Caco-2 (cell line): ENCODE measurements around the gene DDOST. TPM values are rescaled to one million over a fixed set of nuclear protein-coding genes. Genes with fewer than 3 reads are reported as not detected.

Experiments
- BruUV-seq: library from RNA; stranded (reverse); fragments of 400-500 nt; replicated peaks from 2 replicates; lab custom pipeline; 2021; lab: Mats Ljungman, UMichigan
- CTCF ChIA-PET: fragments of 300-600 bp; sonication (Branson Sonifier 250); formaldehyde crosslinking; loops from one replicate; lab custom pipeline; 2022; ENCODE audit warnings: antibody characterized with exemption; lab: Charles Lee
- POLR2A ChIA-PET: fragments of 300-600 bp; sonication (Branson Sonifier 250); formaldehyde crosslinking; loops from one replicate; lab custom pipeline; 2022; ENCODE audit warnings: antibody characterized with exemption; lab: Charles Lee
- DNase-seq, 2 experiments: peaks; one replicate each; pipeline versions ENCODE4 v3.0.0 to v3.0.0-alpha.2; 2020 to 2022
- H3K27me3 ChIP-seq: replicated peaks from 2 replicates; pipeline ENCODE4 v1.6.0; 2011; ENCODE audit warnings: low read length; ENCODE audit not compliant: control insufficient read depth, insufficient read depth
- H3K36me3 ChIP-seq: 2 replicates; pipeline ENCODE4 v1.5.1; 2011; ENCODE audit warnings: low read length; ENCODE audit not compliant: control insufficient read depth, insufficient read depth
- H3K4me1 ChIP-seq: fragments of 250-450 bp; sonication (Bioruptor Pico); 2 replicates; pipeline ENCODE4 v1.5.1; 2020; ENCODE audit warnings: mild to moderate bottlenecking
- H3K4me3 ChIP-seq: 2 replicates; pipeline ENCODE4 v1.5.1; 2011; ENCODE audit warnings: low read depth, mild to moderate bottlenecking, control low read depth, low read length
- H3K9me3 ChIP-seq: fragments of 250-450 bp; sonication (Bioruptor Pico); 2 replicates; pipeline ENCODE4 v1.5.1; 2020; ENCODE audit warnings: mild to moderate bottlenecking, moderate library complexity
- H3K27ac Mint-ChIP-seq: one replicate; pipeline ENCODE4 v1.8.0; 2022; ENCODE audit warnings: mixed read lengths; ENCODE audit not compliant: unreplicated experiment
- H3K27me3 Mint-ChIP-seq: one replicate; pipeline ENCODE4 v1.8.0; 2022; ENCODE audit warnings: mixed read lengths; ENCODE audit not compliant: insufficient read depth, unreplicated experiment
- H3K36me3 Mint-ChIP-seq: one replicate; pipeline ENCODE4 v1.8.0; 2022; ENCODE audit warnings: mild to moderate bottlenecking, mixed read lengths; ENCODE audit not compliant: insufficient read depth, unreplicated experiment
- H3K4me1 Mint-ChIP-seq: one replicate; pipeline ENCODE4 v1.8.0; 2022; ENCODE audit warnings: low read depth, mixed read lengths; ENCODE audit not compliant: unreplicated experiment
- H3K4me3 Mint-ChIP-seq: one replicate; pipeline ENCODE4 v1.8.0; 2022; ENCODE audit warnings: mild to moderate bottlenecking, moderate library complexity, mixed read lengths; ENCODE audit not compliant: unreplicated experiment
- H3K9me3 Mint-ChIP-seq: one replicate; pipeline ENCODE4 v1.8.0; 2022; ENCODE audit warnings: mixed read lengths; ENCODE audit not compliant: unreplicated experiment
- intact Hi-C: fragments of 100-400 bp; cut with micrococcal nuclease; formaldehyde crosslinking; loops from one replicate; pipeline ENCODE4 v1.10.0; 2022; ENCODE audit not compliant: unreplicated experiment
- total RNA-seq: library from RNA; stranded (reverse); gene quantifications from 2 replicates; pipeline ENCODE4 v1.2.3, GENCODE V29; 2022
- TF ChIP-seq, protein P1 (sequence below), 2 experiments: fragments of 200-600 bp in 1 of 2; IDR thresholded peaks; 1 replicate in 1 of 2; 2 replicates in 1 of 2; pipeline versions ENCODE4 v1.5.1 to v1.8.0; 2011 to 2022; ENCODE audit warnings: antibody characterized with exemption in 1 of 2, control low read depth in 1 of 2, inconsistent platforms in 1 of 2, low read depth in 1 of 2, low read length in 1 of 2, mild to moderate bottlenecking in 1 of 2, moderate library complexity in 1 of 2; ENCODE audit not compliant: insufficient read depth in 1 of 2, severe bottlenecking in 1 of 2, unreplicated experiment in 1 of 2

DDOST gene
- total RNA-seq, 1 experiment from 2014 or later = 339 TPM

DNA sequence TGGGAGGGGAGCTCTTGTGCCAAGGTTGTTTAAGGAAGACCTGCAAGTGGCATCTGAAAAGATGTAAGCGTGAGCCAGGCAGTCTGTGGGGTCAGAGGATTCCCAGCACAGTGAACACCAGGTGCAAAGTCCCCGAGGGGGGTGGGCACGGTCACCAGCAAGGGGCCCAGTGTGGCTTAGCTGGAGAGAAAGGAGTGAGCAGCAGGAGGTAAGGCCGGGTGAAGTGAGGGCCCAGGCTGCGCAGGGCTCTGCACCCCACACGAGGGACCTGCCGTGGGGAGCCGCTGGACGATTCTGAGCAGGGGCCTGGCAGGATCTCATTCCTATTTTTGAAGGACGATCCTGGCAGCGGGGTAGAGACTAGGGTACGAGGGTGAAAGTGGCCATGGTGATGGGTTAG lies 4.1 kb downstream of the DDOST start:
- intact Hi-C loops = no loop called here
- CTCF ChIA-PET = no interaction called here
- Mint-ChIP-seq H3K4me1 (peaks cover 12% of the 10 kb centered on the region), H3K4me3 (no peak overlapping the region), H3K27me3 (no peaks in the 10 kb centered on the region), H3K27ac (no peak overlapping the region), H3K9me3 (no peaks in the 10 kb centered on the region), H3K36me3 (peaks cover 73% of the 10 kb centered on the region)
- Histone ChIP-seq H3K4me3 (no peak overlapping the region), H3K9me3 (no peaks in the 10 kb centered on the region), H3K36me3 (peaks cover 1% of the 10 kb centered on the region; the same call in 1 of the 2 replicates), H3K27me3 (no peaks in the 10 kb centered on the region), H3K4me1 (no peaks in the 10 kb centered on the region)
- BruUV-seq = no TSS peak
- POLR2A ChIA-PET = interaction anchor here (0.6 kb wide), 1 partner anchor 119 kb away, joined by 3 read pairs; no protein-coding TSS in a partner anchor
- TF ChIP-seq, protein P1, sequence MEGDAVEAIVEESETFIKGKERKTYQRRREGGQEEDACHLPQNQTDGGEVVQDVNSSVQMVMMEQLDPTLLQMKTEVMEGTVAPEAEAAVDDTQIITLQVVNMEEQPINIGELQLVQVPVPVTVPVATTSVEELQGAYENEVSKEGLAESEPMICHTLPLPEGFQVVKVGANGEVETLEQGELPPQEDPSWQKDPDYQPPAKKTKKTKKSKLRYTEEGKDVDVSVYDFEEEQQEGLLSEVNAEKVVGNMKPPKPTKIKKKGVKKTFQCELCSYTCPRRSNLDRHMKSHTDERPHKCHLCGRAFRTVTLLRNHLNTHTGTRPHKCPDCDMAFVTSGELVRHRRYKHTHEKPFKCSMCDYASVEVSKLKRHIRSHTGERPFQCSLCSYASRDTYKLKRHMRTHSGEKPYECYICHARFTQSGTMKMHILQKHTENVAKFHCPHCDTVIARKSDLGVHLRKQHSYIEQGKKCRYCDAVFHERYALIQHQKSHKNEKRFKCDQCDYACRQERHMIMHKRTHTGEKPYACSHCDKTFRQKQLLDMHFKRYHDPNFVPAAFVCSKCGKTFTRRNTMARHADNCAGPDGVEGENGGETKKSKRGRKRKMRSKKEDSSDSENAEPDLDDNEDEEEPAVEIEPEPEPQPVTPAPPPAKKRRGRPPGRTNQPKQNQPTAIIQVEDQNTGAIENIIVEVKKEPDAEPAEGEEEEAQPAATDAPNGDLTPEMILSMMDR (IDR thresholded peaks at IDR 0.05; ENCODE audit: insufficient read depth in 1 of 2, low read depth in 1 of 2, low read length in 1 of 2, severe bottlenecking in 1 of 2, unreplicated experiment in 1 of 2) = no peak
- no peak for DNase-seq

DNA sequence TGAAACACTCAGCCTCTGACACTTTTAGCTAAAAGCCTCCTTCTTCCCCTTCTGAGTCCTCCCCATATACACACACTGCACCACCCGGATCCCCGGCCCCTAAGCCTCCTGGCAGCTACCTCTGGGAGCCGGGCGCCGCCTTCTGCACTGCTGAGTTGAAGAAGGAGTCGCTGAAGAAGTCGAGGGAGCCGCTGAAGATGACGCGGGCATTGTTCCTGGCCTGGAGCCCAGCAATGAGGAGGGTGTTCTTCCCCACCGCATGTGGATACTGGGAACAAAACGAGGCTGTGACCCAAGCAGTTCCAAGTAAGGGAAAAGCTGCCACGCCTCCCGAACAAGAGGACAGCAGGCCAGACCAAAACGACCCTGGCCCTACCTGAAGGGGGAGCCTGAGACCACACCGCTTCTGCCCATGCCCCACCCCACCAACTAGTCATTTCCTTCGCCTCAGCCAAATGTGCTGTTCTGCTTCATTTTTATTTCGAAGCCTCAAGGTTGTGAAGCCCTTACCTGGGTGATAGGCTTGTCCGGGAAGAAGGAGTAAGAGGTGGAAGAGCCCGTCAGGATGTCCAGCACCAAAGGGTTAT lies 7.0 kb downstream of the DDOST start:
- no peaks in the 10 kb centered on the region for H3K9me3 ChIP-seq
- no TSS peak for BruUV-seq
- H3K36me3 Mint-ChIP-seq = peaks cover 73% of the 10 kb centered on the region
- no peaks in the 10 kb centered on the region for H3K27me3 ChIP-seq
- peaks cover under 1% of the 10 kb centered on the region for H3K4me1 Mint-ChIP-seq
- DNase-seq = no peak
- H3K4me1 ChIP-seq = no peaks in the 10 kb centered on the region
- peaks cover 1% of the 10 kb centered on the region; the same call in 1 of the 2 replicates for H3K36me3 ChIP-seq
- no peak overlapping the region for H3K27ac Mint-ChIP-seq
- intact Hi-C loops = no loop called here
- POLR2A ChIA-PET = no interaction called here
- H3K4me3 Mint-ChIP-seq = no peak overlapping the region
- no peak overlapping the region for H3K4me3 ChIP-seq
- H3K9me3 Mint-ChIP-seq = no peaks in the 10 kb centered on the region
- CTCF ChIA-PET = no interaction called here
- no peaks in the 10 kb centered on the region for H3K27me3 Mint-ChIP-seq
- TF ChIP-seq, protein P1 (IDR thresholded peaks at IDR 0.05; ENCODE audit: insufficient read depth in 1 of 2, low read depth in 1 of 2, low read length in 1 of 2, severe bottlenecking in 1 of 2, unreplicated experiment in 1 of 2) = no peak

DNA sequence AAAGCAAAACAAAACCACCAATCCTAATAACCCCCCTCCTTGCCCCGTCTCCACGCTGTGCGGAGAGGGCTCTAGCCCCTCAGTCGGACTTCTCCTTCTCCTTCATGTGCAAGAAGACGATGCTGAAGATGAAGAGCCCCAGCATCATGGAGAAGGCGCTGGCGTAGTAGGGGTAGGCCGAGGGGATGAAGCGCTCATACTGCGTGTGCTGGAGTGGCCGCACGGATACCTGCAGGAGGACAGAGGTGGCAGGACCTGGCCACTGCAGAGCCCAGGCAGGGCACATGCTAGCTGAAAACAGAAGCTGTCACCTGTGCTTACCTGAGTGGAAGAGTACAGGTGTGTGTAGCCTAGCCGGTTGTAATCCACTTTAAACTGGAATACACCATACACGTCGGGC lies 8.9 kb downstream of the DDOST start:
- CTCF ChIA-PET = no interaction called here
- intact Hi-C loops = no loop called here
- H3K4me1 ChIP-seq = no peaks in the 10 kb centered on the region
- H3K36me3 Mint-ChIP-seq = peaks cover 68% of the 10 kb centered on the region
- H3K9me3 ChIP-seq = no peaks in the 10 kb centered on the region
- H3K27me3 Mint-ChIP-seq = no peaks in the 10 kb centered on the region
- TSS peak; percentile 85 for BruUV-seq
- H3K36me3 ChIP-seq = peaks cover 1% of the 10 kb centered on the region; the same call in 1 of the 2 replicates
- H3K4me3 ChIP-seq = no peak overlapping the region
- no peaks in the 10 kb centered on the region for H3K4me1 Mint-ChIP-seq
- TF ChIP-seq, protein P1 (IDR thresholded peaks at IDR 0.05; ENCODE audit: insufficient read depth in 1 of 2, low read depth in 1 of 2, low read length in 1 of 2, severe bottlenecking in 1 of 2, unreplicated experiment in 1 of 2) = no peak
- no peaks in the 10 kb centered on the region for H3K27me3 ChIP-seq
- H3K4me3 Mint-ChIP-seq = no peak overlapping the region
- H3K27ac Mint-ChIP-seq = no peak overlapping the region
- DNase-seq = no peak
- H3K9me3 Mint-ChIP-seq = no peaks in the 10 kb centered on the region
- POLR2A ChIA-PET = no interaction called here
